Measurements from ENCODE around the gene IGSF21. TPM values are rescaled to one million over a fixed set of nuclear protein-coding genes. Genes with fewer than 3 reads are reported as not detected.

IGSF21 gene
- total RNA-seq, 1 experiment from 2014 or later = not detected

GRCh38 chr1:18397641-18398040 is 290.0 kb downstream of the IGSF21 start:
- Mint-ChIP-seq H3K4me1 (ENCODE audit: low read depth, unreplicated experiment) (peaks cover 8% of the 10 kb centered on the region), H3K9me3 (ENCODE audit: low read depth, unreplicated experiment) (no peaks in the 10 kb centered on the region), H3K27ac (ENCODE audit: unreplicated experiment) (no peak overlapping the region), H3K4me3 (ENCODE audit: low read depth, unreplicated experiment) (no peak overlapping the region), H3K27me3 (ENCODE audit: unreplicated experiment) (peaks cover 17% of the 10 kb centered on the region), H3K36me3 (ENCODE audit: insufficient read depth, unreplicated experiment) (no peaks in the 10 kb centered on the region)
- DNase-seq = no peak
- CTCF ChIA-PET = no interaction called here
- BruUV-seq (replicated peaks) = no TSS peak
- no peak for TF ChIP-seq CTCF (IDR thresholded peaks at IDR 0.05; ENCODE audit: unreplicated experiment)
- intact Hi-C loops (cut with micrococcal nuclease; ENCODE audit: unreplicated experiment) = no loop called here

- CTCF ChIA-PET = no interaction called here
- intact Hi-C loops (cut with micrococcal nuclease; ENCODE audit: unreplicated experiment) = no loop called here
- H3K9me3 Mint-ChIP-seq (ENCODE audit: low read depth, unreplicated experiment) = no peaks in the 10 kb centered on the region
Observed at GRCh38 chr1:18398791-18399530, 291.4 kb downstream of the IGSF21 start.

GRCh38 chr1:18400347-18401102 is 292.9 kb downstream of the IGSF21 start:
- no peak overlapping the region for H3K27ac Mint-ChIP-seq (ENCODE audit: unreplicated experiment)
- no TSS peak for BruUV-seq (replicated peaks)
- H3K9me3 Mint-ChIP-seq (ENCODE audit: low read depth, unreplicated experiment) = no peaks in the 10 kb centered on the region
- peaks cover 38% of the 10 kb centered on the region for H3K27me3 Mint-ChIP-seq (ENCODE audit: unreplicated experiment)
- CTCF ChIA-PET = no interaction called here
- intact Hi-C loops (cut with micrococcal nuclease; ENCODE audit: unreplicated experiment) = no loop called here
- no peak for TF ChIP-seq CTCF (IDR thresholded peaks at IDR 0.05; ENCODE audit: unreplicated experiment)
- no peak overlapping the region for H3K4me3 Mint-ChIP-seq (ENCODE audit: low read depth, unreplicated experiment)
- peaks cover 8% of the 10 kb centered on the region for H3K4me1 Mint-ChIP-seq (ENCODE audit: low read depth, unreplicated experiment)
- DNase-seq = peak; percentile 17
- no peaks in the 10 kb centered on the region for H3K36me3 Mint-ChIP-seq (ENCODE audit: insufficient read depth, unreplicated experiment)

More at GRCh38 chr1:18398791-18399530, 291.4 kb downstream of the IGSF21 start:
- no TSS peak for BruUV-seq (replicated peaks)
- no peak for TF ChIP-seq CTCF (IDR thresholded peaks at IDR 0.05; ENCODE audit: unreplicated experiment)
- Mint-ChIP-seq H3K36me3 (ENCODE audit: insufficient read depth, unreplicated experiment) (no peaks in the 10 kb centered on the region), H3K4me3 (ENCODE audit: low read depth, unreplicated experiment) (no peak overlapping the region), H3K4me1 (ENCODE audit: low read depth, unreplicated experiment) (peaks cover 8% of the 10 kb centered on the region), H3K27me3 (ENCODE audit: unreplicated experiment) (peaks cover 30% of the 10 kb centered on the region), H3K27ac (ENCODE audit: unreplicated experiment) (no peak overlapping the region)
- no peak for DNase-seq

- no peak overlapping the region for H3K4me3 Mint-ChIP-seq (ENCODE audit: low read depth, unreplicated experiment)
Observed at GRCh38 chr1:18401921-18402320, 294.3 kb downstream of the IGSF21 start.

More at GRCh38 chr1:18401921-18402320, 294.3 kb downstream of the IGSF21 start:
- TF ChIP-seq CTCF (IDR thresholded peaks at IDR 0.05; ENCODE audit: unreplicated experiment) = no peak
- no peak for DNase-seq
- BruUV-seq (replicated peaks) = no TSS peak
- Mint-ChIP-seq H3K27ac (ENCODE audit: unreplicated experiment) (no peak overlapping the region), H3K4me1 (ENCODE audit: low read depth, unreplicated experiment) (peaks cover 8% of the 10 kb centered on the region), H3K36me3 (ENCODE audit: insufficient read depth, unreplicated experiment) (no peaks in the 10 kb centered on the region), H3K27me3 (ENCODE audit: unreplicated experiment) (peaks cover 45% of the 10 kb centered on the region), H3K9me3 (ENCODE audit: low read depth, unreplicated experiment) (no peaks in the 10 kb centered on the region)
- intact Hi-C loops (cut with micrococcal nuclease; ENCODE audit: unreplicated experiment) = no loop called here
- CTCF ChIA-PET = no interaction called here
